Activated CD4-positive, alpha-beta memory T cell treated with anti-CD3 and anti-CD28 coated beads, Interleukin-2, amount 10 ng/mL, durations not matched to agents 7 days and 5 days (primary cell): ENCODE data around the gene PTGS2. TPM values are rescaled to one million over a fixed set of nuclear protein-coding genes. Genes with fewer than 3 reads are reported as not detected.
"Not testable (repeated sequence)": the region's sequence is repeated elsewhere in the genome, so short reads cannot be mapped to it uniquely, and the experiment has no call there.

ENCODE experiments used
- CTCF ChIA-PET: fragments of 350-600 bp; sonication (Branson Sonifier 250); formaldehyde crosslinking; loops from one replicate; lab custom pipeline; 2021; ENCODE audit warnings: antibody characterized with exemption, inconsistent platforms; lab: Charles Lee
- POLR2A ChIA-PET: fragments of 350-600 bp; sonication (Branson Sonifier 250); formaldehyde crosslinking; loops from one replicate; lab custom pipeline; 2021; ENCODE audit warnings: antibody characterized with exemption; lab: Charles Lee
- DNase-seq: peaks from one replicate; pipeline ENCODE4 v3.0.0-alpha.2; 2020
- H3K27ac Mint-ChIP-seq: one replicate; pipeline ENCODE4 v1.8.0; 2021; ENCODE audit warnings: mild to moderate bottlenecking, mixed read lengths
- H3K27me3 Mint-ChIP-seq: one replicate; pipeline ENCODE4 v1.8.0; 2021; ENCODE audit warnings: mixed read lengths
- H3K36me3 Mint-ChIP-seq: one replicate; pipeline ENCODE4 v1.8.0; 2021; ENCODE audit warnings: low read depth, mixed read lengths
- H3K4me1 Mint-ChIP-seq: one replicate; pipeline ENCODE4 v1.8.0; 2021; ENCODE audit warnings: mixed read lengths
- H3K4me3 Mint-ChIP-seq: one replicate; pipeline ENCODE4 v1.8.0; 2021; ENCODE audit warnings: mild to moderate bottlenecking, mixed read lengths
- H3K9me3 Mint-ChIP-seq: one replicate; pipeline ENCODE4 v1.8.0; 2021; ENCODE audit warnings: mixed read lengths
- total RNA-seq, 2 experiments: library from RNA; stranded (reverse); gene quantifications; one replicate each; pipeline ENCODE4 v1.2.3, GENCODE V29; 2021

Gene PTGS2
- total RNA-seq, 2 experiments from 2014 or later: 0.13 to 0.18 TPM

- Mint-ChIP-seq H3K9me3 (no peaks in the 10 kb centered on the region), H3K27me3 (peaks cover 48% of the 10 kb centered on the region), H3K36me3 (no peaks in the 10 kb centered on the region), H3K4me3 (no peak overlapping the region), H3K4me1 (peaks cover 15% of the 10 kb centered on the region), H3K27ac (no peak overlapping the region)
- ChIA-PET POLR2A (no interaction called here), CTCF (no interaction called here)
- no peak for DNase-seq
These were observed 2.5 kb upstream of the PTGS2 start for GRCh38 chr1:186682736-186683135.

- Mint-ChIP-seq H3K27me3 (peaks cover 48% of the 10 kb centered on the region), H3K9me3 (no peaks in the 10 kb centered on the region), H3K4me1 (peaks cover 15% of the 10 kb centered on the region), H3K27ac (no peak overlapping the region), H3K4me3 (no peak overlapping the region), H3K36me3 (no peaks in the 10 kb centered on the region)
- ChIA-PET CTCF (no interaction called here), POLR2A (no interaction called here)
- no peak for DNase-seq
These were observed 1.6 kb upstream of the PTGS2 start for GRCh38 chr1:186681801-186682200.

- peaks cover 46% of the 10 kb centered on the region for H3K27me3 Mint-ChIP-seq
- H3K9me3 Mint-ChIP-seq: no peaks in the 10 kb centered on the region
- H3K4me1 Mint-ChIP-seq: peaks cover 15% of the 10 kb centered on the region
- ChIA-PET CTCF (interaction anchor here (1.2 kb wide), 1 partner anchor 75 kb away, joined by 3 read pairs; no protein-coding TSS in a partner anchor), POLR2A (no interaction called here)
- no peaks in the 10 kb centered on the region for H3K36me3 Mint-ChIP-seq
- DNase-seq: no peak
- H3K27ac Mint-ChIP-seq: no peak overlapping the region
- peak overlapping the region; percentile 70 for H3K4me3 Mint-ChIP-seq
These were observed 898 bp upstream of the PTGS2 start for GRCh38 chr1:186681121-186681520.

GRCh38 chr1:186679924-186680244, 339 bp downstream of the PTGS2 start:
- H3K36me3 Mint-ChIP-seq: no peaks in the 10 kb centered on the region
- no peak for DNase-seq
- H3K27me3 Mint-ChIP-seq: peaks cover 48% of the 10 kb centered on the region
- H3K9me3 Mint-ChIP-seq: no peaks in the 10 kb centered on the region
- H3K4me3 Mint-ChIP-seq: peak overlapping the region; percentile 70
- peaks cover 15% of the 10 kb centered on the region for H3K4me1 Mint-ChIP-seq
- CTCF ChIA-PET: interaction anchor here (0.8 to 1.3 kb wide), 2 partner anchors 9 to 52 kb away, joined by 3 to 4 read pairs; no protein-coding TSS in a partner anchor
- POLR2A ChIA-PET: no interaction called here
- no peak overlapping the region for H3K27ac Mint-ChIP-seq

- Mint-ChIP-seq H3K4me3 (no peak overlapping the region), H3K4me1 (peaks cover 15% of the 10 kb centered on the region), H3K36me3 (no peaks in the 10 kb centered on the region), H3K27me3 (peaks cover 43% of the 10 kb centered on the region), H3K27ac (no peak overlapping the region), H3K9me3 (no peaks in the 10 kb centered on the region)
- CTCF ChIA-PET: no interaction called here
- POLR2A ChIA-PET: no interaction called here
- no peak for DNase-seq
These were observed 2.1 kb downstream of the PTGS2 start for GRCh38 chr1:186678155-186678554.

GRCh38 chr1:186672596-186672995, 7.6 kb downstream of the PTGS2 start:
- H3K36me3 Mint-ChIP-seq: no peaks in the 10 kb centered on the region
- no peaks in the 10 kb centered on the region for H3K4me1 Mint-ChIP-seq
- no peak overlapping the region for H3K27ac Mint-ChIP-seq
- no peak for DNase-seq
- CTCF ChIA-PET: no interaction called here
- peaks cover 6% of the 10 kb centered on the region for H3K27me3 Mint-ChIP-seq
- POLR2A ChIA-PET: no interaction called here
- no peaks in the 10 kb centered on the region for H3K9me3 Mint-ChIP-seq
- no peak overlapping the region for H3K4me3 Mint-ChIP-seq

- H3K4me3 Mint-ChIP-seq: no peak overlapping the region
- H3K27me3 Mint-ChIP-seq: peaks cover 6% of the 10 kb centered on the region
- no peaks in the 10 kb centered on the region for H3K4me1 Mint-ChIP-seq
- H3K36me3 Mint-ChIP-seq: no peaks in the 10 kb centered on the region
- no peak for DNase-seq
- H3K27ac Mint-ChIP-seq: no peak overlapping the region
- POLR2A ChIA-PET: no interaction called here
- no peaks in the 10 kb centered on the region for H3K9me3 Mint-ChIP-seq
- CTCF ChIA-PET: no interaction called here
These were observed 8.1 kb downstream of the PTGS2 start for GRCh38 chr1:186672131-186672530.

GRCh38 chr1:186671136-186671825, 8.9 kb downstream of the PTGS2 start:
- no peak for DNase-seq
- Mint-ChIP-seq H3K36me3 (no peaks in the 10 kb centered on the region), H3K27ac (no peak overlapping the region), H3K9me3 (no peaks in the 10 kb centered on the region), H3K4me3 (no peak overlapping the region), H3K4me1 (no peaks in the 10 kb centered on the region), H3K27me3 (peaks cover 6% of the 10 kb centered on the region)
- ChIA-PET POLR2A (no interaction called here), CTCF (no interaction called here)

- DNase-seq: no peak
- Mint-ChIP-seq H3K4me3 (no peak overlapping the region), H3K27ac (no peak overlapping the region), H3K9me3 (no peaks in the 10 kb centered on the region), H3K27me3 (peaks cover 4% of the 10 kb centered on the region), H3K36me3 (no peaks in the 10 kb centered on the region), H3K4me1 (no peaks in the 10 kb centered on the region)
- ChIA-PET POLR2A (no interaction called here), CTCF (no interaction called here)
These were observed 9.7 kb downstream of the PTGS2 start for GRCh38 chr1:186670297-186671135.

GRCh38 chr1:186669784-186670183, 10.4 kb downstream of the PTGS2 start:
- DNase-seq, H3K27ac Mint-ChIP-seq, H3K4me1 Mint-ChIP-seq, H3K9me3 Mint-ChIP-seq, POLR2A ChIA-PET, H3K36me3 Mint-ChIP-seq, CTCF ChIA-PET, H3K27me3 Mint-ChIP-seq, H3K4me3 Mint-ChIP-seq: not testable (repeated sequence)

GRCh38 chr1:186664217-186664616, 16.0 kb downstream of the PTGS2 start:
- H3K27ac Mint-ChIP-seq, H3K36me3 Mint-ChIP-seq, H3K9me3 Mint-ChIP-seq, DNase-seq, H3K27me3 Mint-ChIP-seq, POLR2A ChIA-PET, H3K4me3 Mint-ChIP-seq, H3K4me1 Mint-ChIP-seq, CTCF ChIA-PET: not testable (repeated sequence)

- Mint-ChIP-seq H3K27me3 (peaks cover 4% of the 10 kb centered on the region), H3K36me3 (no peaks in the 10 kb centered on the region), H3K27ac (no peak overlapping the region), H3K4me3 (no peak overlapping the region), H3K4me1 (no peaks in the 10 kb centered on the region), H3K9me3 (peaks cover 3% of the 10 kb centered on the region)
- POLR2A ChIA-PET: no interaction called here
- DNase-seq: no peak
- CTCF ChIA-PET: no interaction called here
These were observed 17.5 kb downstream of the PTGS2 start for GRCh38 chr1:186662752-186663151.

GRCh38 chr1:186659890-186660341, 20.3 kb downstream of the PTGS2 start:
- Mint-ChIP-seq H3K4me1 (no peaks in the 10 kb centered on the region), H3K36me3 (no peaks in the 10 kb centered on the region), H3K4me3 (no peak overlapping the region), H3K9me3 (peaks cover 3% of the 10 kb centered on the region), H3K27ac (no peak overlapping the region), H3K27me3 (peaks cover 4% of the 10 kb centered on the region)
- DNase-seq: no peak
- CTCF ChIA-PET: no interaction called here
- POLR2A ChIA-PET: no interaction called here
